ENCODE results near the gene PLA2G12A.

Gene PLA2G12A

DNA sequence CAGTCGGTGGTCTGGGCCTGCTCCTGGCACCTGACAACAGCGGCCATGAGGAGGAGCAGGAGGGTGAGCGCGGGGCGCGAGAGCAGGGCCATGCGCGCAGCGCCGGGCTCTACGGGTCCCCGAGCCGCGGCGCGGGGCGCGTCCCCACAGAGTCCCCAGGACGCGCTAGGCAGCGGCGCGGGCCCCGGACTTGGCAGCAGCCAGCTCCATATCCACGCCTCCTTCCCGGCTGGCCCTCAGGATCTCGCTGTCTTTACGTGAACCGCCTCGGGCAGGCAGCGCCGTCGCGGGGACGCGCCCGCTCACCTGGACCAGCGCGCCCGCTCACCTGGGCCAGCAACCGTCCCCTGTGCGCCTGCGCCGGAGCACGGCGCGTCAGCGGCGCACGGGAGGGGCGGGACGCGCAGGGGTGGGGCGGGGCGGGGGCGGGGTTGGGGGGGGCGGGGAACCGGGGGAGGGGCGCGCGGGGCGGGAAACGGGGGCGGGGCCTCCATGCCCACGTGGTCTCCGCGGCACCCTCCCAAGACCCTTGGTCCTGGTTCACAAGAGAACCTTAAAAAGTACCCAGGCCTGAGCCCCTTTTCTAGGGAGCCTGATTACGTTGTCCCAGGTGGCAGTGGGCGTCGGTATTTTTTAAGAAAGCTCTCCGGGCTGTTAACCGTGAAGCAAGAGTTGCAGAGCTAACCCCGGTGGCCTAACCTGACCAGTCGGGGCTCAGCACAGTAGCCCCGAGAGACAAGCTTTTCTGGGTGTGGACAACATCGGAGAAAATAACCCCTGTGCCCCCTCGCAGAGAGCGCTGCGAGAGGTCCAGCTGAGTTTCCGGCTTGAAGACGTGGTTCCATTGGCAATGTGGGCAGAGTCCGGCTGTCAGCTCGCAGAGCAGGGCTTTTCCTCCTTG lies at the start of gene PLA2G12A:
Gene PLA2G12A, minus strand, starts transcription at position 353 of the 901 bp plus-strand sequence. Its CDS starts 261 bp downstream, at position 92.
- in situ Hi-C loops (cut with HindIII; ENCODE audit: low pct_ligation_motif_present, low sequenced_read_pairs), result no loop called here
- TF ChIP-seq, protein P1, sequence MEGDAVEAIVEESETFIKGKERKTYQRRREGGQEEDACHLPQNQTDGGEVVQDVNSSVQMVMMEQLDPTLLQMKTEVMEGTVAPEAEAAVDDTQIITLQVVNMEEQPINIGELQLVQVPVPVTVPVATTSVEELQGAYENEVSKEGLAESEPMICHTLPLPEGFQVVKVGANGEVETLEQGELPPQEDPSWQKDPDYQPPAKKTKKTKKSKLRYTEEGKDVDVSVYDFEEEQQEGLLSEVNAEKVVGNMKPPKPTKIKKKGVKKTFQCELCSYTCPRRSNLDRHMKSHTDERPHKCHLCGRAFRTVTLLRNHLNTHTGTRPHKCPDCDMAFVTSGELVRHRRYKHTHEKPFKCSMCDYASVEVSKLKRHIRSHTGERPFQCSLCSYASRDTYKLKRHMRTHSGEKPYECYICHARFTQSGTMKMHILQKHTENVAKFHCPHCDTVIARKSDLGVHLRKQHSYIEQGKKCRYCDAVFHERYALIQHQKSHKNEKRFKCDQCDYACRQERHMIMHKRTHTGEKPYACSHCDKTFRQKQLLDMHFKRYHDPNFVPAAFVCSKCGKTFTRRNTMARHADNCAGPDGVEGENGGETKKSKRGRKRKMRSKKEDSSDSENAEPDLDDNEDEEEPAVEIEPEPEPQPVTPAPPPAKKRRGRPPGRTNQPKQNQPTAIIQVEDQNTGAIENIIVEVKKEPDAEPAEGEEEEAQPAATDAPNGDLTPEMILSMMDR (IDR thresholded peaks at IDR 0.05; ENCODE audit: low read depth, low read length, missing control alignments), result no peak

DNA sequence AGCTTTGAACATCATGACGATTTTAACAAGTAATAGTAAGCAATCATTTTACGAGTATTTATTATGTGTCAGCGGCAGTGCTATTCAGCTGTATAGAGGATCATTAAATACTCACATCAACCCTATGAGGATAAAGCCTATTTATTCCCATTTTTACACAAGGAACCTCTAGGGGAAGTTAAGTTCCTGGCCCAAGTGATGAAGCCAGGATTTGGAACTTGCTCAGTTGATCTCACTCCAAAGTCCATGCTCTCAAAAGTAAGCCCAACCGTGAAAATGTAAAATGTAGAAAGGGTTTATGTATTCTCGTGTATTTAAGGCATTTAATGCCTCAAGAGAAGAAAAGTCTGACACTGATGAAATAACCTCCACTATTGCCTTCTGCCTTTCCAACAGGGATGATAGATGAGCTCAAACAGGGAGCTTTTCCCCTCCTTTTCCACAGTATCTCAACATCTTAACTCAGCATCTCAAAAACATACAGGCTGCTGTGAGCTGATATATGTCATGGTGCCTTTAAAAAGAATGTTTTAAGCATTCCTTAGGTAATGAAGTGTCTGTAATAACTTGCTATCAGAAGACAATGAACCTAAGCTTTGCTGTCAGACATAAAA lies 35.0 kb upstream of the PLA2G12A start:
- TF ChIP-seq, protein P1 (IDR thresholded peaks at IDR 0.05; ENCODE audit: low read depth, low read length, missing control alignments), result no peak
- DNase-seq, result no peak
- in situ Hi-C loops (cut with HindIII; ENCODE audit: low pct_ligation_motif_present, low sequenced_read_pairs), result no loop called here
- Histone ChIP-seq H3K27ac (no peak overlapping the region), H3K27me3 (replicated peaks) (no peaks in the 10 kb centered on the region), H3K4me3 (ENCODE audit: low read depth, low read length) (no peak overlapping the region), H3K36me3 (replicated peaks) (no peaks in the 10 kb centered on the region)

More for the DNA sequence above, at the start of gene PLA2G12A:
- Histone ChIP-seq H3K27ac (peak within 1 kb of the TSS; percentile 63), H3K27me3 (replicated peaks) (no peaks in the 10 kb centered on the region), H3K36me3 (replicated peaks) (no peaks in the 10 kb centered on the region), H3K4me3 (ENCODE audit: low read depth, low read length) (peak within 1 kb of the TSS; percentile 83)
- DNase-seq, result peak; percentile 44

DNA sequence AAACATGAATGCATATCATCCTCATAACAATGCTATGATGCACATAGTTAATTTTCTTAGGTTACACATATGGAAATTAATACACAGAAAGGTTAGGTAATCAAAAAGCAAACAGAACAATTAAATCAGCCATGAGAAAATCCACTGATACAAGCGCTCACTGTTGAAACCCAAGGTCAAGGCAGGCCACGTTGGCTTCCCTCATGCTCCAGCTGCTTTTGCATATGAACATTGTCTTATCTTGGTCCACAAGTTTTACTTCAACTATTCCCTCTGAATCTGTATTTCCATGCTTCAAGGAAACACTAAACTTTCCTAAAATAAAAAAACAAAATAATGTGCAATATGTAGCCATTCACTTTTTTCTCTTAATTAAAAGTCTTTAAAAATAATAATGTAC lies 34.5 kb upstream of the PLA2G12A start:
- in situ Hi-C loops (cut with HindIII; ENCODE audit: low pct_ligation_motif_present, low sequenced_read_pairs), result no loop called here
- DNase-seq, result no peak
- Histone ChIP-seq H3K4me3 (ENCODE audit: low read depth, low read length) (no peak overlapping the region), H3K36me3 (replicated peaks) (no peaks in the 10 kb centered on the region), H3K27ac (no peak overlapping the region), H3K27me3 (replicated peaks) (no peaks in the 10 kb centered on the region)
- TF ChIP-seq, protein P1 (IDR thresholded peaks at IDR 0.05; ENCODE audit: low read depth, low read length, missing control alignments), result no peak

DNA sequence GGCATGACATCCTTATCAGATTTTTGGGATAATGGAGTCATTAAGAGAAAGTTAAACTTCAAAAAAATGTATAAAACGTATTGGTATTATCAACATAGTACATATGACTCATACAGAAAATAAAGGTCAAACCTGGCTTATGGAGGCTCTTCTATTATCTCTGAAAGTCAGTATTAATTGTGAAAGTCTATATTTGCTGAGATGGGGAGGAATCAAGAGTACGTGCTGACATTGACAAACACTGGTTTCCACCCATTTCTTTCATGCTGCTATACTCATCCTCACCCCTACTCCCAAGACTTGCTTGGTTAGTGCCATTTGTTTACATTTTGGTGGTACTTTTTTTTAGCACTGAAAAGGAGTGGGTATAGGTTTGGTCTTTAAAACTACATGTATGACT lies 30.8 kb upstream of the PLA2G12A start:
- H3K27ac ChIP-seq, result no peak overlapping the region
- DNase-seq, result no peak

DNA sequence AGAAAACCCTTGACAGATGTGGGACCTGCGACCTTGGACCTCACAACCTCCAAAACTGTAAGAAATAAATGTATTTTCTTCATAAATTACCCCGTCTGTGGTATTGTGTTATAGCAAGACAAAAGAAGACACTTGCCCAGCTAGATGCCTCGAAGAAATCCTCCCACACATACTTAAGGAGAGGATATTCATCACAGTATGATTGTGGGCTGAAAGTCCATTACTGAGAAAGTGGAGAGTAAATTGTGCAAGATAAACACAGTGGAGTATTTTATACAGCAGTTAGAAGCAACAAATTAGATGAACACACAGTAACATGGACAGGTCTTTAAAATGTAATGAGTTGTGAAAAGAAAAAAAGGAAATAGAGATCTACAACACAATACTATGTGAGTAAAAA lies 25.8 kb upstream of the PLA2G12A start:
- no peaks in the 10 kb centered on the region for H3K27me3 ChIP-seq (replicated peaks)
- H3K4me3 ChIP-seq (ENCODE audit: low read depth, low read length), result no peak overlapping the region
- in situ Hi-C loops (cut with HindIII; ENCODE audit: low pct_ligation_motif_present, low sequenced_read_pairs), result no loop called here
- no peak for DNase-seq
- H3K27ac ChIP-seq, result no peak overlapping the region
- TF ChIP-seq, protein P1 (IDR thresholded peaks at IDR 0.05; ENCODE audit: low read depth, low read length, missing control alignments), result no peak
- H3K36me3 ChIP-seq (replicated peaks), result no peaks in the 10 kb centered on the region

More for the DNA sequence above, 30.8 kb upstream of the PLA2G12A start:
- TF ChIP-seq, protein P1 (IDR thresholded peaks at IDR 0.05; ENCODE audit: low read depth, low read length, missing control alignments), result no peak
- no peak overlapping the region for H3K4me3 ChIP-seq (ENCODE audit: low read depth, low read length)
- H3K27me3 ChIP-seq (replicated peaks), result no peaks in the 10 kb centered on the region
- in situ Hi-C loops (cut with HindIII; ENCODE audit: low pct_ligation_motif_present, low sequenced_read_pairs), result no loop called here
- no peaks in the 10 kb centered on the region for H3K36me3 ChIP-seq (replicated peaks)

All from brain microvascular endothelial cell (primary cell).